Sigmoid colon (tissue), 7 donors: Measurements from ENCODE around the gene RRAD. TPM values are rescaled to one million over a fixed set of nuclear protein-coding genes. Genes with fewer than 3 reads are reported as not detected.
"Not testable (repeated sequence)": the region's sequence is repeated elsewhere in the genome, so short reads cannot be mapped to it uniquely, and the experiment has no call there.

ENCODE experiments used
- DNase-seq: peaks from one replicate; pipeline ENCODE4 v3.0.0-alpha.2; 2019
- H3K27ac ChIP-seq, 4 donors: fragments of 200-600 bp; sonication (generic); one replicate each; pipeline ENCODE4 v1.5.1; 2016 to 2019; ENCODE audit warnings: mild to moderate bottlenecking in 1 of 4
- H3K27me3 ChIP-seq, 3 donors: fragments of 200-600 bp; sonication (generic); one replicate each; pipeline ENCODE4 v1.5.1; 2019; ENCODE audit warnings: mild to moderate bottlenecking in 1 of 3
- H3K36me3 ChIP-seq, 4 donors: fragments of 200-600 bp; sonication (generic); one replicate each; pipeline ENCODE4 v1.5.1; 2016 to 2019
- H3K4me1 ChIP-seq, 4 donors: fragments of 200-600 bp; sonication (generic); one replicate each; pipeline ENCODE4 v1.5.1; 2017 to 2019
- H3K4me3 ChIP-seq, 4 donors: fragments of 200-600 bp; sonication (generic); one replicate each; pipeline ENCODE4 v1.5.1; 2017 to 2019; ENCODE audit warnings: mild to moderate bottlenecking in 2 of 4, moderate library complexity in 1 of 4
- H3K9me3 ChIP-seq, 4 donors: fragments of 200-600 bp in 3 of 4; sonication (generic) in 3 of 4; one replicate each; pipeline versions ENCODE4 v1.5.1 to v1.6.1; 2013 to 2019
- EP300 ChIP-seq, 4 donors: sonication (generic); formaldehyde crosslinking; IDR thresholded peaks; one replicate each; pipeline ENCODE4 v1.6.1; 2017; ENCODE audit warnings: antibody characterized with exemption in 4 of 4
- POLR2A ChIP-seq, 2 donors: fragments of 450-650 bp; IDR thresholded peaks; one replicate each; pipeline ENCODE4 v1.6.1; 2016; ENCODE audit warnings: antibody characterized with exemption in 2 of 2, mild to moderate bottlenecking in 2 of 2, moderate library complexity in 2 of 2
- POLR2AphosphoS5 ChIP-seq, 4 donors: sonication (generic); formaldehyde crosslinking; IDR thresholded peaks; one replicate each; pipeline ENCODE4 v1.6.1; 2017; ENCODE audit warnings: antibody characterized with exemption in 4 of 4
- WGBS, 2 donors: extraction: QIAGEN DNeasy Blood & Tissue Kit; methylation state at CpG; one replicate each; pipeline ENCODE4 v1.1.7; 2013; 5-methylcytosine and 5-hydroxymethylcytosine counted together
- intact Hi-C: fragments of 100-400 bp; cut with DNase I; formaldehyde crosslinking; loops from one replicate; pipeline ENCODE4 v1.15.1; 2023
- polyA plus RNA-seq, 3 donors: library from polyadenylated mRNA; stranded (reverse); fragments of 200-250 nt; gene quantifications; one replicate each; pipeline ENCODE4 v1.2.3, GENCODE V29; 2013
- total RNA-seq, 4 donors: library from RNA; depleted of rRNA; stranded (reverse); fragments of >200 nt; gene quantifications; one replicate each; pipeline ENCODE4 v1.1.0, GENCODE V29; 2016
- TF ChIP-seq, protein P1 (sequence below), 4 experiments: fragments of 450-650 bp in 3 of 4; fragments of 200-600 bp in 1 of 4; IDR thresholded peaks; one replicate each; pipeline ENCODE4 v1.5.1; 2016 to 2019; ENCODE audit warnings: antibody characterized with exemption in 4 of 4, mild to moderate bottlenecking in 3 of 4, moderate library complexity in 2 of 4
- donor health status: healthy with polysubstance abuse.
- donor health status: Bipolar disorder and iron deficiency.
- donor health status: healthy.

Gene RRAD
- total and polyA plus RNA-seq, 7 donors, result 1.2 to 31.2 (median 10.9) TPM

DNA sequence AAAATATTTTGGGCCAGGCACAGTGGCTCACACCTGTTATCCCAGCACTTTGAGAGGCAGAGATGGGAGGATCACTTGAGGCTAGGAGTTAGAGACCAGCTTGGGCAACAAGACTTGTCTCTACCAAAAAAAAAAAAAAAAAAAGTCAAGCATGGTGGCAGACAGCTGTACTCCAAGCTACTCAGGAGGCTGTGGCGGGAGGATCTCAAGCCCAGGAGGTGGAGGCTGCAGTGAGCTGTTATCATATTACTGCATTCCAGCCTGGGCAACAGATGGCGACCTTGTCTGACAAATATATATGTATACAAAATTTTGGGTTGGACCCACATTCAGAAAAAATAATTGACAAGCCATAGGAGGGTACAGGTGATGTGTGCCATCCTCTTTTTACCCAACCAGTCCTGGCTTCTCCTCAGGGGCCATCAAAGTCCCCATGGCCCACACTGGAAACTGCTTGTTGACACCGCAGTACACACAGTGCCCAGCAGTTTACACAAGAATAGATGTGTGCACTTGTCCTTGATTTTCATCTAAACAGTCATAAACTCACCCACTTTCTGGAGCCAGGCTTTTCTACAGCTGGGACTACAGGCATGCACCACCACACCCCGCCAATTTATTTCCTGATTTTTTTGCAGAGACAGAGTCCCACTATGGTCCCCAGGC, 11.7 kb upstream of the RRAD start:
- peaks cover 15 to 58% (median 33%) of the 10 kb centered on the region in 4 donors for H3K36me3 ChIP-seq

DNA sequence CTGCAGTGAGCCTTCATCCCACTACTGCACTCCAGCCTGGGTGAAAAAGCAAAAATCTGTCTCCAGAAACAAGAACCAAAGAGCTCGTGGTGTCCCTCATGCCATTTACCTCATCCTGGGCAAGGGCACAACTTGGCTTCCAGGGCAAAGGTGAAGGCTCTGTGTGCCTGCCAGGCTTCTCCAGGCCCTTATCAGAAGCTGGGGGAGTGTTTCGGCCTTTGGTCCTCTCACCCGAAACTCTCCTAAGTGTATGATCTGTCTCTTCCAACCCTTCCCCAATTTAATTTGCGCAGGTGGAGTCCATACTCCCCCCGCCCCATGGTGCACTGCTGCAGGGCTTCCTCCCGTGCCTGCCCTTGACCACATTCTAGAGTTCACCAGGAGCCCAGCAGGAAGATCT, 11.1 kb upstream of the RRAD start:
- intact Hi-C loops, result no loop called here
- Histone ChIP-seq H3K27me3 (no peaks in the 10 kb centered on the region), H3K27ac (peak overlapping the region in 1 of 4 donors; percentile 96), H3K4me3 (no peak overlapping the region), H3K4me1 (peaks cover 0 to 38% (median 33%) of the 10 kb centered on the region in 4 donors), H3K36me3 (peaks cover 9 to 57% (median 27%) of the 10 kb centered on the region in 4 donors), H3K9me3 (no peaks in the 10 kb centered on the region)
- 20 to 71% methylated on average over 6 of the region's 6 CpGs for WGBS, 2 donors
- TF ChIP-seq POLR2A (IDR thresholded peaks at IDR 0.05) (peak in 1 of 2 donors; percentile 18), EP300 (IDR thresholded peaks at IDR 0.05) (no peak)
- TF ChIP-seq, protein P1, sequence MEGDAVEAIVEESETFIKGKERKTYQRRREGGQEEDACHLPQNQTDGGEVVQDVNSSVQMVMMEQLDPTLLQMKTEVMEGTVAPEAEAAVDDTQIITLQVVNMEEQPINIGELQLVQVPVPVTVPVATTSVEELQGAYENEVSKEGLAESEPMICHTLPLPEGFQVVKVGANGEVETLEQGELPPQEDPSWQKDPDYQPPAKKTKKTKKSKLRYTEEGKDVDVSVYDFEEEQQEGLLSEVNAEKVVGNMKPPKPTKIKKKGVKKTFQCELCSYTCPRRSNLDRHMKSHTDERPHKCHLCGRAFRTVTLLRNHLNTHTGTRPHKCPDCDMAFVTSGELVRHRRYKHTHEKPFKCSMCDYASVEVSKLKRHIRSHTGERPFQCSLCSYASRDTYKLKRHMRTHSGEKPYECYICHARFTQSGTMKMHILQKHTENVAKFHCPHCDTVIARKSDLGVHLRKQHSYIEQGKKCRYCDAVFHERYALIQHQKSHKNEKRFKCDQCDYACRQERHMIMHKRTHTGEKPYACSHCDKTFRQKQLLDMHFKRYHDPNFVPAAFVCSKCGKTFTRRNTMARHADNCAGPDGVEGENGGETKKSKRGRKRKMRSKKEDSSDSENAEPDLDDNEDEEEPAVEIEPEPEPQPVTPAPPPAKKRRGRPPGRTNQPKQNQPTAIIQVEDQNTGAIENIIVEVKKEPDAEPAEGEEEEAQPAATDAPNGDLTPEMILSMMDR (IDR thresholded peaks at IDR 0.05), result no peak
- no peak for DNase-seq

More for the DNA sequence above, 11.7 kb upstream of the RRAD start:
- Histone ChIP-seq H3K4me1 (peaks cover 0 to 38% (median 33%) of the 10 kb centered on the region in 4 donors), H3K27ac (no peak overlapping the region), H3K27me3 (no peaks in the 10 kb centered on the region), H3K9me3 (no peaks in the 10 kb centered on the region), H3K4me3 (no peak overlapping the region)
- intact Hi-C loops, result no loop called here
- 41 to 73% methylated on average over 4 of the region's 4 CpGs for WGBS, 2 donors
- TF ChIP-seq EP300 (IDR thresholded peaks at IDR 0.05), result no peak
- TF ChIP-seq POLR2AphosphoS5 (IDR thresholded peaks at IDR 0.05), result no peak
- TF ChIP-seq, protein P1 (IDR thresholded peaks at IDR 0.05), result no peak
- no peak for TF ChIP-seq POLR2A (IDR thresholded peaks at IDR 0.05)
- DNase-seq, result no peak

DNA sequence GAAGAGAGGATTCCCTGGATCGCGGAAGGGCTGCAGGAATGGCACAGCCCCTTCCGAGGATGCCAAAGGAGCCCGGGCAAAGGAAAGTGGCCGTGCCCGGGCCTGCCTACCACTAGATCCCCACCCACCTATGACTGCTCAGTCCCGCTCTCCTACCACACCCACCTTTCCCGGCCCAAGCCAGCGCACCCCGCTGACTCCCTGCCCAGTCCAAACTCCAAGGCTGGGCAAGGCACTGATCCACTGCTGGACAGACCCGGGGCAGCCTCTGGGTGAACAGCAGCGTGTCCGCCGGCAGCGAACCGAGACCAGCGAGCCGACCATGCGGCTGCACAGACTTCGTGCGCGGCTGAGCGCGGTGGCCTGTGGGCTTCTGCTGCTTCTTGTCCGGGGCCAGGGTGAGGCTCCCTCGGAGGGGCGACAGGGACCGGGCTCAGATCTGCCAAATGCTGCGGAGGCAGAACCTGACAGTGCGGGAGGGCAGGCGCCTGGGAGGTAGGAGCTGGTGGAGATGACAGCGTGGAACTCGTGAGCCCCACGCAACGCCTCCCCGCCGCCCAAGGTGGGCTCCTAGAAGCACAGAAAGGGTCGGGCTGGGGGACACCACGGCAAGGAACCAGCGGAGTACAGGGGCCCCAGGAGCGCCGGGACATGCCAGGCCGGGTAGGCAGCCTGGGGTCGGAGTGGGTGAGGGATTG, 10.1 kb upstream of the RRAD start, which contains the start of gene CES2:
Gene CES2, plus strand, starts transcription at position 203 of the 698 bp plus-strand sequence. Its CDS starts 120 bp downstream, at position 323.
- peaks cover 8 to 47% (median 17%) of the 10 kb centered on the region in 4 donors for H3K36me3 ChIP-seq
- no peak for DNase-seq
- H3K27me3 ChIP-seq, result no peaks in the 10 kb centered on the region
- WGBS, 2 donors, result 8 to 48% methylated on average over 44 of the region's 44 CpGs
- intact Hi-C loops, result no loop called here
- H3K4me3 ChIP-seq, result peak within 1 kb of the TSS; percentile 72 to 96 (median 87)
- TF ChIP-seq POLR2AphosphoS5 (IDR thresholded peaks at IDR 0.05) (peak in 1 of 4 donors; percentile 33), EP300 (IDR thresholded peaks at IDR 0.05) (no peak), POLR2A (IDR thresholded peaks at IDR 0.05) (peak in 1 of 2 donors; percentile 71)
- TF ChIP-seq, protein P1 (IDR thresholded peaks at IDR 0.05), result no peak
- H3K4me1 ChIP-seq, result peaks cover 0 to 38% (median 33%) of the 10 kb centered on the region in 4 donors
- H3K9me3 ChIP-seq, result no peaks in the 10 kb centered on the region
- H3K27ac ChIP-seq, result peak within 1 kb of the TSS; percentile 90 to 96 (median 94)

DNA sequence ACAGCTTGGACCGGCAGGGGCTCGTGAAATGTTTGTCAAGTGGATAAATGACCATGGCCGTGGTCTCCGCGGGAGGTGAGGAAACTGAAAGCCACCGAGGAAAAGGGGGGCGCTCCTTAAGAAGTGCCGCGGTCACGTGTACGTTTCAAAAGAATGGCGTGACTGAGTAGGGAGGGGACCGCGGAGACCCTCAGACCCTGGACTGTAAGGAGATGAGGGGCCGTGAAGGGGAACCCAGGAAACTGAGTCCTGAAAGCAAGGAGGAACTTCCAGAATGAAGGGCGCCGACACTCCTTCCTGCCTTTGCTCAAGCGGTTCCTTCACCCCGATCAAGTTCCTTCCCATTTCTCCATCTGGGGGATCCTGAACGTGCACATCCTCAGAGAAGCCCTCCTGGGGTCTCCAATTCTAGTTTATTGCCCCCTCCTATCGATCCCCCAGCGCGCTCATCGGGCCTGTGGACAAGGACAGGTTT, 9.5 kb upstream of the RRAD start:
- intact Hi-C loops, H3K9me3 ChIP-seq, H3K27me3 ChIP-seq, DNase-seq: not testable (repeated sequence)
- peaks cover 0 to 38% (median 33%) of the 10 kb centered on the region in 4 donors for H3K4me1 ChIP-seq
- H3K4me3 ChIP-seq, result peak overlapping the region; percentile 72 to 96 (median 87)
- 1 to 2% methylated on average over 21 of the region's 24 CpGs for WGBS, 2 donors
- peak overlapping the region; percentile 90 to 96 (median 94) for H3K27ac ChIP-seq
- peaks cover 8 to 41% (median 11%) of the 10 kb centered on the region in 4 donors for H3K36me3 ChIP-seq
